ENCODE measurements around the gene TBC1D16.
A peak's percentile ranks its signal among the peaks of the same experiment; 100 is the strongest.

The TBC1D16 gene

GRCh38 chr17:80025796-80026195 lies 9.9 kb downstream of the TBC1D16 start:
- peak in 1 of 2 donors; percentile 11 for DNase-seq (ENCODE audit: low read depth in 2 of 2)
- no peak overlapping the region for H3K4me3 ChIP-seq (replicated peaks in 1 of 2; ENCODE audit: low read depth in 2 of 2, low read length in 2 of 2)
- no peak for TF ChIP-seq CTCF (IDR thresholded peaks at IDR 0.05; ENCODE audit: low read depth, low read length)

GRCh38 chr17:80025140-80025539 lies 10.5 kb downstream of the TBC1D16 start:
- no peak for TF ChIP-seq CTCF (IDR thresholded peaks at IDR 0.05; ENCODE audit: low read depth, low read length)
- no peak for DNase-seq (ENCODE audit: low read depth in 2 of 2)
- H3K4me3 ChIP-seq (replicated peaks in 1 of 2; ENCODE audit: low read depth in 2 of 2, low read length in 2 of 2), result no peak overlapping the region

GRCh38 chr17:80024206-80024972 lies 11.3 kb downstream of the TBC1D16 start:
- no peak overlapping the region for H3K4me3 ChIP-seq (replicated peaks in 1 of 2; ENCODE audit: low read depth in 2 of 2, low read length in 2 of 2)
- DNase-seq (ENCODE audit: low read depth in 2 of 2), result no peak
- no peak for TF ChIP-seq CTCF (IDR thresholded peaks at IDR 0.05; ENCODE audit: low read depth, low read length)

- no peak for DNase-seq (ENCODE audit: low read depth in 2 of 2)
- H3K4me3 ChIP-seq (replicated peaks in 1 of 2; ENCODE audit: low read depth in 2 of 2, low read length in 2 of 2), result no peak overlapping the region
- TF ChIP-seq CTCF (IDR thresholded peaks at IDR 0.05; ENCODE audit: low read depth, low read length), result no peak
These were observed 12.0 kb downstream of the TBC1D16 start for GRCh38 chr17:80023481-80024205.

GRCh38 chr17:80021600-80021999 lies 14.1 kb downstream of the TBC1D16 start:
- no peak overlapping the region for H3K4me3 ChIP-seq (replicated peaks in 1 of 2; ENCODE audit: low read depth in 2 of 2, low read length in 2 of 2)
- DNase-seq (ENCODE audit: low read depth in 2 of 2), result no peak
- TF ChIP-seq CTCF (IDR thresholded peaks at IDR 0.05; ENCODE audit: low read depth, low read length), result no peak

- DNase-seq (ENCODE audit: low read depth in 2 of 2), result no peak
- no peak overlapping the region for H3K4me3 ChIP-seq (replicated peaks in 1 of 2; ENCODE audit: low read depth in 2 of 2, low read length in 2 of 2)
- TF ChIP-seq CTCF (IDR thresholded peaks at IDR 0.05; ENCODE audit: low read depth, low read length), result no peak
These were observed 16.6 kb downstream of the TBC1D16 start for GRCh38 chr17:80018917-80019651.
